Keratinocyte (primary cell): ENCODE measurements around the gene IFI27L2. TPM values are rescaled to one million over a fixed set of nuclear protein-coding genes. Genes with fewer than 3 reads are reported as not detected.
A peak's percentile ranks its signal among the peaks of the same experiment; 100 is the strongest.

ENCODE experiments used
- DNase-seq: peaks from one replicate; pipeline ENCODE4 v3.0.0-alpha.2; 2011; ENCODE audit warnings: low read depth, missing footprints, low spot score
- FAIRE-seq: peaks from 2 replicates; lab custom pipeline; 2011; peaks lifted over from hg19 to GRCh38; lab: Jason Lieb, UNC
- H2AFZ ChIP-seq: 2 replicates; pipeline ENCODE4 v1.6.0; 2012; ENCODE audit warnings: low read length, control low read depth, inconsistent platforms; ENCODE audit not compliant: control insufficient read depth
- H3K27ac ChIP-seq: 2 replicates; pipeline ENCODE4 v1.5.1; 2011; ENCODE audit warnings: low read length; ENCODE audit not compliant: control insufficient read depth, insufficient read depth
- H3K27me3 ChIP-seq: 3 replicates; pipeline ENCODE4 v1.6.0; 2011; ENCODE audit warnings: low read length; ENCODE audit not compliant: control insufficient read depth, insufficient read depth; ENCODE audit errors: extremely low read depth
- H3K36me3 ChIP-seq, 2 experiments: 2 replicates in 1 of 2; 3 replicates in 1 of 2; pipeline ENCODE4 v1.5.1; 2011; ENCODE audit warnings: low read length in 2 of 2, mild to moderate bottlenecking in 1 of 2; ENCODE audit not compliant: control insufficient read depth in 2 of 2, insufficient read depth in 2 of 2; ENCODE audit errors: extremely low read depth in 1 of 2
- H3K4me1 ChIP-seq: 3 replicates; pipeline ENCODE4 v1.5.1; 2011; ENCODE audit warnings: low read length; ENCODE audit not compliant: control insufficient read depth, insufficient read depth; ENCODE audit errors: extremely low read depth
- H3K4me2 ChIP-seq: 3 replicates; pipeline ENCODE4 v1.6.0; 2011; ENCODE audit warnings: low read depth, low read length; ENCODE audit not compliant: control insufficient read depth, insufficient read depth; ENCODE audit errors: extremely low read depth
- H3K4me3 ChIP-seq, 3 experiments: fragments of 200-600 bp in 1 of 3; sonication (generic) in 1 of 3; 2 replicates in 2 of 3; 3 replicates in 1 of 3; pipeline ENCODE4 v1.5.1; 2011 to 2016; ENCODE audit warnings: low read length in 3 of 3, mild to moderate bottlenecking in 3 of 3, control low read depth in 2 of 3, inconsistent platforms in 1 of 3, low read depth in 1 of 3, mixed read lengths in 1 of 3, mixed run types in 1 of 3, moderate library complexity in 1 of 3; ENCODE audit not compliant: control insufficient read depth in 2 of 3, insufficient read depth in 2 of 3; ENCODE audit errors: extremely low read depth in 1 of 3
- H3K79me2 ChIP-seq: 2 replicates; pipeline ENCODE4 v1.6.0; 2012; ENCODE audit warnings: low read length; ENCODE audit not compliant: control insufficient read depth, insufficient read depth
- H3K9ac ChIP-seq: 3 replicates; pipeline ENCODE4 v1.6.0; 2011; ENCODE audit warnings: low read length; ENCODE audit not compliant: control insufficient read depth, insufficient read depth; ENCODE audit errors: extremely low read depth
- H3K9me1 ChIP-seq: 3 replicates; pipeline ENCODE4 v1.6.0; 2011; ENCODE audit warnings: low read length; ENCODE audit not compliant: control insufficient read depth, insufficient read depth; ENCODE audit errors: extremely low read depth
- H3K9me3 ChIP-seq: 2 replicates; pipeline ENCODE4 v1.5.1; 2012; ENCODE audit warnings: low read depth, low read length; ENCODE audit not compliant: control insufficient read depth
- H4K20me1 ChIP-seq: 3 replicates; pipeline ENCODE4 v1.6.0; 2011; ENCODE audit warnings: low read length; ENCODE audit not compliant: control insufficient read depth, insufficient read depth; ENCODE audit errors: extremely low read depth
- EZH2 ChIP-seq: IDR thresholded peaks from one replicate; pipeline ENCODE4 v1.6.1; 2012; ENCODE audit warnings: inconsistent platforms, mild to moderate bottlenecking, low read length, moderate library complexity
- dilution Hi-C: fragments of 300-500 bp; cut with MboI; formaldehyde crosslinking; loops from one replicate; pipeline ENCODE4 v1.7.0; 2020; ENCODE audit warnings: low sequenced_read_pairs; ENCODE audit not compliant: extremely low pct_ligation_motif_present
- polyA plus RNA-seq, 5 experiments: library from polyadenylated mRNA; depleted of rRNA in 3 of 5; stranded (reverse) in 3 of 5; stranded (forward) in 1 of 5; unstranded in 1 of 5; fragments of >200 nt; gene quantifications; 1 replicate in 1 of 5; 2 replicates in 3 of 5; 3 replicates in 1 of 5; pipeline versions ENCODE4 v1.2.1 to v1.2.3, GENCODE V29; 2011 to 2012; ENCODE audit warnings: missing spikeins in 2 of 5, low read depth in 1 of 5, low replicate concordance in 1 of 5
- TF ChIP-seq, protein P1 (sequence below), 3 experiments: IDR thresholded peaks in 1 of 3; conservative IDR thresholded peaks in 1 of 3; optimal IDR thresholded peaks in 1 of 3; 2 replicates in 2 of 3; 3 replicates in 1 of 3; pipeline versions ENCODE3 to v1.5.1; 2011; ENCODE audit warnings: low read length in 3 of 3, mild to moderate bottlenecking in 3 of 3, moderate library complexity in 2 of 3, control low read depth in 1 of 3, inconsistent platforms in 1 of 3; ENCODE audit not compliant: insufficient read depth in 2 of 3; ENCODE audit errors: extremely low read depth in 1 of 3

The IFI27L2 gene
- polyA plus RNA-seq, 1 donor (not counting 4 experiments of a cell fraction or from before 2014, with no cell fraction given), result 67.5 TPM

DNA sequence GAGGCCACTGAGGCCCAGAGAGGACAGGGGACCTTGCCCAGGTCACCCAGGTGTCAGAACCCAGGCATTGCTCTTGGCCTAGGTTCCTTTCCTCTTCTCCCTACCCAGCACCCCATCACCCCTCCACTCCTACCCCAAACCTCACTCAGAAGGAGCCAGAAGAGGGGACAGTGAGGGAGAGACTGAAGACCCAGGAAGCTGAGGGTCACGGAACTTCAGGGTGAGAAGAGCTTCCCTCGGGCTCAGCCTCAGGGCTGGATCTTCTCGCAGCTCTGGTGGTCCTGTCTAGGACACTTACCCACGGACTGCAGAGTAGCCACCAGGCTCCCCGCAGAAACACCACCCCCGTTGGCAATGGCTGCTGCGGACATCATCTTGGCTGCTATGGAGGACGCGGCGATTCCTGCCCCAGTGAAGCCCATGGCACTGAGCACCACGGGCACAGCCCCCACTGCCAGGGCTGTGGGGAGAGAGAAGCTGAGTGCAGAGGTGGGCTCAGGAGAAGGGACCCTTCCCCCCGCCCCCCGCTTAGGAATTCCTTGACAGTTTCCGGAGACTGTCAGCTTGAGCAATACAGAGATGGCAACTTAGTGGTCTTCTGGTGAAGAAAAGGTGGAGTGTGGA is 1.1 kb downstream of the IFI27L2 start:
- Histone ChIP-seq H2AFZ (no peak overlapping the region), H3K79me2 (no peaks in the 10 kb centered on the region), H3K27ac (no peak overlapping the region), H3K4me1 (peaks cover 16% of the 10 kb centered on the region), H3K9ac (peak overlapping the region; percentile 75), H3K27me3 (no peaks in the 10 kb centered on the region), H3K36me3 (peaks cover 0 to 12% of the 10 kb centered on the region in 2 experiments), H4K20me1 (no peaks in the 10 kb centered on the region), H3K9me3 (no peaks in the 10 kb centered on the region), H3K9me1 (no peaks in the 10 kb centered on the region), H3K4me3 (peak overlapping the region in 2 of 3 experiments; percentile 74 to 85), H3K4me2 (peak overlapping the region; percentile 98)
- FAIRE-seq (no peak), DNase-seq (no peak)
- TF ChIP-seq EZH2, result no peak
- dilution Hi-C loops, result no loop called here

DNA sequence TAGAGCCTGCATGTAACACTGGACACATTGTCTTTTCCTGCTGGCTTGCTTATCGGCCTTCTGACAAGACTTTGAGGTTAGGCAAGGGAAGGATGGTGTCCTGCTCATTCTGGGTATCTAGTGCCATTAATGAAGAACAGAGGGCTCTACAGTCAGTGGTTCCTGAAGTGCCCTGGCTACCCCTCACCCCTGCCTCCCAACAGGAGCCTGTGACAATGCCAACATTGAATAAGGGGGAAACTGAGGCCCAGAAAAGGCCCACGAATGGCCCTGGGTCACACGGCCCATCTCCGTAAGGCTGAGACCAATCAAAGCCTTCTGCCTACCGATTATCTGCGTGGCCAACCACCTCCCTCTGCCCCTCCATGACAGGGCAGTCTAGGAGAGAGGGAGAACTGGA is 2.1 kb downstream of the IFI27L2 start:
- DNase-seq (no peak), FAIRE-seq (no peak)
- no peak overlapping the region for H3K27ac ChIP-seq
- H2AFZ ChIP-seq, result no peak overlapping the region
- dilution Hi-C loops, result no loop called here
- H4K20me1 ChIP-seq, result no peaks in the 10 kb centered on the region
- H3K4me1 ChIP-seq, result peaks cover 16% of the 10 kb centered on the region
- no peak for TF ChIP-seq EZH2
- TF ChIP-seq, protein P1, sequence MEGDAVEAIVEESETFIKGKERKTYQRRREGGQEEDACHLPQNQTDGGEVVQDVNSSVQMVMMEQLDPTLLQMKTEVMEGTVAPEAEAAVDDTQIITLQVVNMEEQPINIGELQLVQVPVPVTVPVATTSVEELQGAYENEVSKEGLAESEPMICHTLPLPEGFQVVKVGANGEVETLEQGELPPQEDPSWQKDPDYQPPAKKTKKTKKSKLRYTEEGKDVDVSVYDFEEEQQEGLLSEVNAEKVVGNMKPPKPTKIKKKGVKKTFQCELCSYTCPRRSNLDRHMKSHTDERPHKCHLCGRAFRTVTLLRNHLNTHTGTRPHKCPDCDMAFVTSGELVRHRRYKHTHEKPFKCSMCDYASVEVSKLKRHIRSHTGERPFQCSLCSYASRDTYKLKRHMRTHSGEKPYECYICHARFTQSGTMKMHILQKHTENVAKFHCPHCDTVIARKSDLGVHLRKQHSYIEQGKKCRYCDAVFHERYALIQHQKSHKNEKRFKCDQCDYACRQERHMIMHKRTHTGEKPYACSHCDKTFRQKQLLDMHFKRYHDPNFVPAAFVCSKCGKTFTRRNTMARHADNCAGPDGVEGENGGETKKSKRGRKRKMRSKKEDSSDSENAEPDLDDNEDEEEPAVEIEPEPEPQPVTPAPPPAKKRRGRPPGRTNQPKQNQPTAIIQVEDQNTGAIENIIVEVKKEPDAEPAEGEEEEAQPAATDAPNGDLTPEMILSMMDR (optimal IDR thresholded peaks at IDR 0.05 in 1 of 3, IDR thresholded peaks at IDR 0.05 in 1 of 3, conservative IDR thresholded peaks at IDR 0.05 in 1 of 3; ENCODE audit: extremely low read depth in 1 of 3, insufficient read depth in 2 of 3, low read length in 3 of 3), result no peak
- H3K79me2 ChIP-seq, result no peaks in the 10 kb centered on the region
- H3K4me2 ChIP-seq, result no peak overlapping the region
- H3K9ac ChIP-seq, result no peak overlapping the region
- H3K9me3 ChIP-seq, result no peaks in the 10 kb centered on the region
- H3K27me3 ChIP-seq, result no peaks in the 10 kb centered on the region
- no peak overlapping the region for H3K4me3 ChIP-seq
- H3K9me1 ChIP-seq, result no peaks in the 10 kb centered on the region
- peaks cover 0 to 12% of the 10 kb centered on the region in 2 experiments for H3K36me3 ChIP-seq

DNA sequence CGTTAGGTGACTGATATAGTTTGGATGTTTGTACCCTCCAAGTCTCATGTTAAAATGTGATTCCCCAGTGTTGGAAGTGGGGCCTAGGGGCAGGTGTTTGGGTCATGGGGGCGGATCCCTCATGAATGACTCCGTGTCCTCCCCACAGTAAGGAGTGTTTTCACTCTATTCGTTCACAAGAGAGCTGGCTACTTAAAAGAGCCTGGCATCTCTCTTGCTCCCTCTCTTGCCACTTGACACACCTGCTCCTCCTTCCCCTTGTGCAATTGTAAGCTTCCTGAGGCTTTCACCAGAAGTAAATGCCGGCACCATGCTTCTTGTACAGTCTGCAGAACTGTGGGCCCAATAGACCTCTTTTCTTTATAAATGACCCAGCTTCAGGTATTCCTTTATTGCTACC is 2.6 kb downstream of the IFI27L2 start:
- H3K27ac ChIP-seq, result no peak overlapping the region
- no peak overlapping the region for H3K4me3 ChIP-seq
- no peak overlapping the region for H3K9ac ChIP-seq
- H3K9me1 ChIP-seq, result no peaks in the 10 kb centered on the region
- FAIRE-seq (no peak), DNase-seq (no peak)
- no peaks in the 10 kb centered on the region for H3K9me3 ChIP-seq
- no peak for TF ChIP-seq EZH2
- TF ChIP-seq, protein P1 (optimal IDR thresholded peaks at IDR 0.05 in 1 of 3, IDR thresholded peaks at IDR 0.05 in 1 of 3, conservative IDR thresholded peaks at IDR 0.05 in 1 of 3; ENCODE audit: extremely low read depth in 1 of 3, insufficient read depth in 2 of 3, low read length in 3 of 3), result no peak
- dilution Hi-C loops, result no loop called here
- no peaks in the 10 kb centered on the region for H3K79me2 ChIP-seq
- no peaks in the 10 kb centered on the region for H4K20me1 ChIP-seq
- peaks cover 16% of the 10 kb centered on the region for H3K4me1 ChIP-seq
- H3K4me2 ChIP-seq, result no peak overlapping the region
- no peaks in the 10 kb centered on the region for H3K27me3 ChIP-seq
- peaks cover 0 to 12% of the 10 kb centered on the region in 2 experiments for H3K36me3 ChIP-seq
- H2AFZ ChIP-seq, result no peak overlapping the region
